ENCODE measurements around the gene FBXO9.

GRCh38 chr6:53038596-53038995 lies 26.6 kb upstream of the FBXO9 start:
- TF ChIP-seq POLR2A (IDR thresholded peaks at IDR 0.05; ENCODE audit: low read length) = no peak
- no peak for TF ChIP-seq GATA1 (IDR thresholded peaks at IDR 0.05; ENCODE audit: low read depth, low read length)

Data from erythroblast (primary cell).